Measurements from ENCODE around the gene ZBED4.

ZBED4 gene

GRCh38 chr22:49934891-49935557, 81.4 kb downstream of the ZBED4 start:
- no peak for DNase-seq (ENCODE audit: low spot score)
- TF ChIP-seq CTCF (IDR thresholded peaks at IDR 0.05) = no peak
- Histone ChIP-seq H3K27ac (peak overlapping the region; percentile 76 to 92), H3K4me3 (peak overlapping the region; percentile 77)

GRCh38 chr22:49935561-49935960, 81.9 kb downstream of the ZBED4 start:
- H3K27ac ChIP-seq = peak overlapping the region; percentile 76 to 92

GRCh38 chr22:49936018-49936972, 82.7 kb downstream of the ZBED4 start:
- DNase-seq (ENCODE audit: low spot score) = peak; percentile 93
- Histone ChIP-seq H3K4me3 (peak overlapping the region; percentile 77), H3K27ac (peak overlapping the region; percentile 76 to 92)
- TF ChIP-seq CTCF (IDR thresholded peaks at IDR 0.05) = no peak

More at GRCh38 chr22:49935561-49935960, 81.9 kb downstream of the ZBED4 start:
- TF ChIP-seq CTCF (IDR thresholded peaks at IDR 0.05) = no peak
- DNase-seq (ENCODE audit: low spot score) = no peak
- peak overlapping the region; percentile 77 for H3K4me3 ChIP-seq

GRCh38 chr22:49936973-49937757, 83.5 kb downstream of the ZBED4 start:
- Histone ChIP-seq H3K27ac (peak overlapping the region; percentile 76 to 92), H3K4me3 (peak overlapping the region; percentile 77)
- no peak for DNase-seq (ENCODE audit: low spot score)
- TF ChIP-seq CTCF (IDR thresholded peaks at IDR 0.05) = no peak

GRCh38 chr22:49937758-49938564, 84.3 kb downstream of the ZBED4 start:
- Histone ChIP-seq H3K4me3 (no peak overlapping the region), H3K27ac (peak overlapping the region; percentile 76 to 92)
- TF ChIP-seq CTCF (IDR thresholded peaks at IDR 0.05) = no peak
- no peak for DNase-seq (ENCODE audit: low spot score)

GRCh38 chr22:49938565-49939136, 85.0 kb downstream of the ZBED4 start:
- H3K4me3 ChIP-seq = no peak overlapping the region
- no peak for DNase-seq (ENCODE audit: low spot score)
- TF ChIP-seq CTCF (IDR thresholded peaks at IDR 0.05) = no peak
- peak overlapping the region in 1 of 2 donors; percentile 92 for H3K27ac ChIP-seq

Data from coronary artery (tissue), 2 donors.